Choroid plexus epithelial cell (primary cell): ENCODE data around the gene XXYLT1.
"Not testable (repeated sequence)": the region's sequence is repeated elsewhere in the genome, so short reads cannot be mapped to it uniquely, and the experiment has no call there.

ENCODE experiments used
- DNase-seq: peaks from one replicate; pipeline ENCODE4 v3.0.0-alpha.2; 2010; ENCODE audit warnings: low read depth
- H3K4me3 ChIP-seq: 2 replicates; pipeline ENCODE4 v1.5.1; 2011; ENCODE audit warnings: low read depth, mild to moderate bottlenecking, control low read depth, low read length, moderate library complexity
- TF ChIP-seq, protein P1 (sequence below): conservative IDR thresholded peaks from 2 replicates; pipeline ENCODE4 v1.5.1; 2011; ENCODE audit warnings: low read depth, mild to moderate bottlenecking, control low read depth, inconsistent platforms, low read length, moderate library complexity

The XXYLT1 gene

DNA sequence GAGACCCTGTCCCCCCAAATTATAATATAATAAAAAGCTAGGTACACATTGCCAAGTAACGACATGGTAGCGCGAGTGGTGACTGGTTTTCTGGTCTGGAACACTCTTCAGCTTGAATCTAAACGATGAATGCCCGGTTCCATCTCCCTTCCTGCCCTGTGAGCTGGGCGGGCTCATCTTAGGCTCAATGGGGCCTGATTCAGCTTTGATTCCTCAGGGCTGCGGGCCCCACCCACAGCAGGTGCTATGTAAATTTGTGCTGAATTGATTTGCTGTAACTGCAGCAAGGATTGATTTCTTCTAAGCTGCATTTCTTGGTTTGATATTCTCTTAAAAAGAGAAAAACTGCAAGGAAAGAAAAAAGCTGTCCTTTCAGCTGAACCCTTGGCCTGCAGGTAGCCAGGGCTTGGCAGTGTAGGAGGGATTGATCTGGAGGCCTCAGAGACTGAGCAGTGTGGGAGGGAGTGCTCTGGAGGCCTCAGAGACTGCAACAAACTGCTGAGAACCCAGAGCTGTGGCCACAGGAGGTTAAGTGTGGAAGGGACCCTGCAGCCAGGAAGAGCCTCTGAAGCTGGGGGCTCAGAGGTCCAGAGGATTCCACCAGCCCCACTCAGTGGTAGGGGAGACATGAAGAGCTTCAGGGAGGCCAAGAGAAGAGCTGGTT, 231.6 kb downstream of the XXYLT1 start:
- no peak overlapping the region for H3K4me3 ChIP-seq
- DNase-seq = no peak
- TF ChIP-seq, protein P1, sequence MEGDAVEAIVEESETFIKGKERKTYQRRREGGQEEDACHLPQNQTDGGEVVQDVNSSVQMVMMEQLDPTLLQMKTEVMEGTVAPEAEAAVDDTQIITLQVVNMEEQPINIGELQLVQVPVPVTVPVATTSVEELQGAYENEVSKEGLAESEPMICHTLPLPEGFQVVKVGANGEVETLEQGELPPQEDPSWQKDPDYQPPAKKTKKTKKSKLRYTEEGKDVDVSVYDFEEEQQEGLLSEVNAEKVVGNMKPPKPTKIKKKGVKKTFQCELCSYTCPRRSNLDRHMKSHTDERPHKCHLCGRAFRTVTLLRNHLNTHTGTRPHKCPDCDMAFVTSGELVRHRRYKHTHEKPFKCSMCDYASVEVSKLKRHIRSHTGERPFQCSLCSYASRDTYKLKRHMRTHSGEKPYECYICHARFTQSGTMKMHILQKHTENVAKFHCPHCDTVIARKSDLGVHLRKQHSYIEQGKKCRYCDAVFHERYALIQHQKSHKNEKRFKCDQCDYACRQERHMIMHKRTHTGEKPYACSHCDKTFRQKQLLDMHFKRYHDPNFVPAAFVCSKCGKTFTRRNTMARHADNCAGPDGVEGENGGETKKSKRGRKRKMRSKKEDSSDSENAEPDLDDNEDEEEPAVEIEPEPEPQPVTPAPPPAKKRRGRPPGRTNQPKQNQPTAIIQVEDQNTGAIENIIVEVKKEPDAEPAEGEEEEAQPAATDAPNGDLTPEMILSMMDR = no peak

DNA sequence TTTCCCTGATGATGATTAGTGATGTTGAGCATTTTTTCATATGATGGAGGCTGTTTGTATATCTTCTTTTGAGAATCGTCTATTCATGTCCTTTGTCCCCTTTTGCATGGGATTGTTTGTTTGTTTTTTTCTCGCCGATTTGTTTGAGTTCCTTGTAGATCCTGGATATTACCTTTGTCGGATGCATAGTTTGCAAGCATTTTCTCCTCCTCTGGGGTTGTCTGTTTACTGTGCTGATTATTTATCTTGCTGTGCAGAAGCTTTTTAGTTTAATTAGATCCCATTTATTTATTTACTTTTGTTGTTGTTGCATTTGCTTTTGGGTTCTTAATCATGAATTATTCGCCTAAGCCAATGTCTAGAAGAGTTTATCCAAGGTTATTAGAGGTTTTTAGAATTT, 232.8 kb downstream of the XXYLT1 start:
- TF ChIP-seq, protein P1 = no peak
- DNase-seq = no peak
- no peak overlapping the region for H3K4me3 ChIP-seq

DNA sequence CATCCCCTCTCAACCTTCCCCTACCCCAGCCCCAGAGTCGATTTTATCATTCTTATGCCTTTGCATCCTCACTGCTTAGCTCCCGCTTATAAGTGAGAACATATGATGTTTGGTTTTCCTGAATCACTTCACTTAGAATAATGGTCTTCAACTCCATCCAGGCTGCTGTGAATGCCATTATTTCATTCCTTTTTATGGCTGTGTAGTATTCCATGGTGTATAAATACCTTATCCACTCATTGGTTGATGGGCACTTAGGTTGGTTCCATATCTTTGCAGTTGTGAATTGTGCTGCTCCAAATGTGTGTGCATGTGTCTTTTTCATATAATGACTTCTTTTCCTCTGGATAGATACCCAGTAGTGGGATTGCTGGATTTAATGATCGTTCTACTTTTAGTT, 233.4 kb downstream of the XXYLT1 start:
- H3K4me3 ChIP-seq, DNase-seq: not testable (repeated sequence)

DNA sequence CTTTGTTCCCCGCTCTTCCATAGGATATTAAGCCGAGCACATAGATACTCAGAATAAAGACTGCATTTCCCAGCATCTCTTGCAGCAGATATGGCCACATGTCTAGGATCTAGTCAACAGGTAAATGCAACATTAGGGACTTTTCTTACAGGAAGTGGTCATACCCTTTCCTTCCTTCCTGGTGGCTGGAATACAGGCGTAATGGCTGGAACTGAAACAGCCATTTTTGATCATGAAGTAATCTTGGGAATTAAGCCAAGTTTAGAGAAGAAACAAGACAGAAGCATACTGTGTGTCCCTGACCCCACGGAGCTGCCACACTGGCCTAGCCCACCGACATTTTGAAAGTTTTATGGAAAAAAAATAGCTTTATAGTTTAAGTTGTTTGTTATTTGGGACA, 234.0 kb downstream of the XXYLT1 start:
- no peak for DNase-seq
- TF ChIP-seq, protein P1 = no peak
- no peak overlapping the region for H3K4me3 ChIP-seq

DNA sequence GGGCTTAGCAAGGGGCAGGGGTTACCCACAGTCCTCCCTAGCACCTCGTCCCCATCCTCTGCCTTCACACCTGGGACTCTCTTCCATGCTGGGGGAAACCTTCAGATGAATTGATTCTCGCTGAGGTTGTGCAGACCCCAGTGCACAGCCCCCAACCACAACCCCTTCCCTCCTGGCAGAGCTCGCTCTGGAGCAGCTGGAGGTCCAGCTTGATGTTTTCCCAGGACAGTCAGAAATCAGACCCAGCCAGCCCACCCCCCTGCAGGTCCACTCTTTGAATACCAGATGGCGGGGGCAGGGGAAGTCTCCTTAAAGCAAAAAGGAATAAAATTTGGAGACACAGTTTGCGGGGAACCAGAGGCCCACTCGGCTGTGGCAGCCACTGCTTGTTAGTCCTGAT, 234.4 kb downstream of the XXYLT1 start:
- no peak overlapping the region for H3K4me3 ChIP-seq
- no peak for DNase-seq
- TF ChIP-seq, protein P1 = no peak

DNA sequence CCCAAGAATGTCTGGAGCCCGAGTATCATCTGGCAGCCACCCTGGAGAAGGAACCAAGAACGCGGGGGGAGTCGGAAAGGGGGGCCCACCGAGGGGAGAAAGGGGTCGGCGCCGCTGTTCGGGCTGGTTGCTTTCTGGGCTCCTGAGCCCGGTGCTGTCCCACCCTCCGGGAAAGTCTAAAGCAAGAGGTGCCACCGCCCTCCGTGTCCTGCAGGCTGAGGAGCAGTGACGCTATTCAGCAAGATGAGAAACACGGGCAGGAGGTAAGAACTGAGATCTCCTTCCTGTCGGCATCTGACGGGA, 234.8 kb downstream of the XXYLT1 start:
- TF ChIP-seq, protein P1 = no peak
- no peak for DNase-seq
- H3K4me3 ChIP-seq = no peak overlapping the region

DNA sequence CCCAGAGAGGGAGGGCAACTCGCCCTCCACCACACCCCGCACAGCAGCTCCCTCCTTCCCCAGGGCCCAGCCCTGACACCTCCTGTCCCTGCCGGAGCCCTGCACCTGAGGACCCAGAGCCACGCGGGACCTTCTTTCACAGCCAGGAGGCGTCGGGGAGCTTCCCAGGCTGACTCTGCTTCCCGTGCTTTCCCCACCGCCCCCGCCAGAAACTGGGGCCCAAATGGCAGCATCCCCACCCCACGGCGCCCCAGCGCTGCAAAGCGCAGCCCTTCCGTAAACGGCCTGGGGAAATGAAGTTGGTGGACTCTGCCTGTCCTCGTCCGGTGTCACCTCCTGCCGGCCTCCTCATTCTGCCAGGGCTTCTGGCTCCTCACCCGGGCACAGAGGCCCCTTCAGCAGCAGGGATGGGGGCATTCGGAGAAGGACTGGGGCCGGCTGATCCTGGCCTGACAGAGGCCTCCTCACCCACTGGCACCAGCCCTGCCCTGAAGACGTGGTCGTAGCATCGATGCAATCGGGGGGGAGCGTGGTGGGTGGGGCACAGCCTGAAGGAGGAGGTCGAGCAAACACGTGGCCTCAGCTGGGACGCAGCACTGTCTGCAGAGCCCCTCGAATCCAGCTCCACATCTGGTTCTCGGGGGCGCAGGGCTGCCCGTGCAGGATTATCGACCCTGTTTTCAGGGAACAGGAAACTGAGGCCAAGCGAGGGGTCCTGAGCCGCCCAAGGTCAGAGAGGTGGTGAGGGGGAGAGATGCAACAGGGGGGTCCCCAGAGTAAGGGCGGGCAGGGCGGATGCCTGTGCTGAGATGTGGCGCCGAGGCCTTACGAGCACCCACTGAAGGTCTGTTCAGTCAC, 235.4 kb downstream of the XXYLT1 start:
- no peak for DNase-seq
- TF ChIP-seq, protein P1 = peak; percentile 40
- no peak overlapping the region for H3K4me3 ChIP-seq
